ENCODE measurements around the gene MUCL1. TPM values are rescaled to one million over a fixed set of nuclear protein-coding genes. Genes with fewer than 3 reads are reported as not detected.

MUCL1 gene
- total RNA-seq, 6 donors from 2014 or later = not detected

DNA sequence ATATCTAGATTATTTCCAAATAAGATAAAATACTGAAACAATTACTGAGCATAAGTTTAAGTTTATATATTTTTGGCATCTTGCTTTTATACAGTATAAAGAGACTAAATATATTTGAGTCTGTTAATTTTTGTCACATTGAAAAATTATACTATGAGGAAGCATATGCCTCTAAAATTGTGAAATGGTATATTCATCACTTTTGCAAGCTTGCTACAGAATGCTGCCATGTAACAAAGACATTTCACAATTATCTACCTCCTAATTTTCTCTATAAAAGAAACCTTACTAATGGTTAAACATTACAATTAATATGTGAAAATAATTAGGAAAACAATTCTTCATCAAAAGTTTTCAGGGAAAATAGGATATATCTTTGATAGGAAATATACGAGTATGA is 22.7 kb upstream of the MUCL1 start:
- TF ChIP-seq EP300 (IDR thresholded peaks at IDR 0.05) (no peak), POLR2AphosphoS5 (IDR thresholded peaks at IDR 0.05) (no peak)
- TF ChIP-seq, protein P1, sequence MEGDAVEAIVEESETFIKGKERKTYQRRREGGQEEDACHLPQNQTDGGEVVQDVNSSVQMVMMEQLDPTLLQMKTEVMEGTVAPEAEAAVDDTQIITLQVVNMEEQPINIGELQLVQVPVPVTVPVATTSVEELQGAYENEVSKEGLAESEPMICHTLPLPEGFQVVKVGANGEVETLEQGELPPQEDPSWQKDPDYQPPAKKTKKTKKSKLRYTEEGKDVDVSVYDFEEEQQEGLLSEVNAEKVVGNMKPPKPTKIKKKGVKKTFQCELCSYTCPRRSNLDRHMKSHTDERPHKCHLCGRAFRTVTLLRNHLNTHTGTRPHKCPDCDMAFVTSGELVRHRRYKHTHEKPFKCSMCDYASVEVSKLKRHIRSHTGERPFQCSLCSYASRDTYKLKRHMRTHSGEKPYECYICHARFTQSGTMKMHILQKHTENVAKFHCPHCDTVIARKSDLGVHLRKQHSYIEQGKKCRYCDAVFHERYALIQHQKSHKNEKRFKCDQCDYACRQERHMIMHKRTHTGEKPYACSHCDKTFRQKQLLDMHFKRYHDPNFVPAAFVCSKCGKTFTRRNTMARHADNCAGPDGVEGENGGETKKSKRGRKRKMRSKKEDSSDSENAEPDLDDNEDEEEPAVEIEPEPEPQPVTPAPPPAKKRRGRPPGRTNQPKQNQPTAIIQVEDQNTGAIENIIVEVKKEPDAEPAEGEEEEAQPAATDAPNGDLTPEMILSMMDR (IDR thresholded peaks at IDR 0.05) = no peak
- Histone ChIP-seq H3K27ac (no peak overlapping the region), H3K4me1 (no peaks in the 10 kb centered on the region), H3K36me3 (no peaks in the 10 kb centered on the region), H3K9me3 (no peaks in the 10 kb centered on the region), H3K4me3 (no peak overlapping the region), H3K27me3 (no peaks in the 10 kb centered on the region)
- 81 to 93% methylated on average over 1 of the region's 1 CpG for WGBS, 2 donors
- DNase-seq = no peak
- ATAC-seq (ENCODE audit: low FRiP score in 2 of 2) = no peak

DNA sequence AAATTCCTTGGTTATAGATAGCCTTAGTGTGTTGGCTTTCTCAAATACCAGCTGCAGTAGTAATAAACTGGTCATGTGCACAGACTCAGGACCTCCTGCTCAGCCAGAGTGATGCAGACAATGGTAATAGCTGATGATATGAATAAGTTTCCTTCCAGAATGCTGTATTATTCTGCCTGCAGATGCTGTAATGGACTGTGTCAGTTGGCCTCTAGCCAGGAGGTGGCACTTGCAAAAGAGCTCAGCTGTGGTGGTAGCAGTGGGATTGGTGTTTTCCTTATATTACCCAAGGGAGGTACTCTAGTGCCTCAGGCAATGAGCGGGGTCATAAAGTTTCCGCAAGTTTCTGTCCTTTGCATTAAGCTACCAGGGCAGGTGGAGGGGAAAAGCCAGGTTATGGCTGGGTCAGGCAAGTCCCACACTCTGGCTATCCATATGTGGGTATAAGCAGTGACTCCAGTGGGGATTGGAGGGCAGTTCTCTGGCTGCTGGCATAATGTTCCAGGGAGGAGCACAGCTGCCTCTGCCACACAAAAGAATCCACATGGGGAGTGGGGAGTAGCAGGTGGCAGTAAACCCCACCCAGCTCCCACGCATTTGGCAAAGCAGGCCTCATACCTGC is 14.0 kb upstream of the MUCL1 start:
- no peak overlapping the region for H3K4me3 ChIP-seq
- H3K36me3 ChIP-seq = no peaks in the 10 kb centered on the region
- TF ChIP-seq POLR2A (IDR thresholded peaks at IDR 0.05) = no peak
- TF ChIP-seq EP300 (IDR thresholded peaks at IDR 0.05) = no peak
- TF ChIP-seq, protein P1 (IDR thresholded peaks at IDR 0.05) = no peak
- TF ChIP-seq POLR2AphosphoS5 (IDR thresholded peaks at IDR 0.05) = no peak
- H3K4me1 ChIP-seq = no peaks in the 10 kb centered on the region
- no peak overlapping the region for H3K27ac ChIP-seq
- no peak for DNase-seq
- peaks cover 5 to 12% (median 6%) of the 10 kb centered on the region in 4 donors for H3K9me3 ChIP-seq
- WGBS, 2 donors = 78 to 83% methylated on average over 3 of the region's 3 CpGs
- H3K27me3 ChIP-seq = no peaks in the 10 kb centered on the region
- ATAC-seq (ENCODE audit: low FRiP score in 2 of 2) = peak in 1 of 2 donors; percentile 34

DNA sequence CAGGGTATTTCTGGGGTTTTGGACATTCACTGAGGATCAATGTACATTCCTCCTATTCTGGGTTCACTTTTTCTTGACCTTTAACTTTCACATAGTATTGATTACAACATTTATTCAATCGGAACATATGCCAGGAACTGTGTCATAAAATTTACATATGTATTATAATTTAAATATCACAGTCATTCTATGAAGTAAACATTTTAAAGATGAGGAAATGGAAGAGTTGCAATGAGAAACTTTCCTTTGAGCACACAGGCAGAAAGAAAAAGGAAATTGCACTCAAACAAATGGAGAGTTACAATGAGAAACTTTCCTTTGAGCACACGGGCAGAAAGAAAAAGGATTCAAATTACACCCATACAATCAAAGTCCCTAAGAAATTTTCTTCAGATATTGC is 3.1 kb downstream of the MUCL1 start:
- DNase-seq = no peak
- H3K27me3 ChIP-seq = no peaks in the 10 kb centered on the region
- ATAC-seq (ENCODE audit: low FRiP score in 2 of 2) = no peak
- no peaks in the 10 kb centered on the region for H3K36me3 ChIP-seq
- H3K9me3 ChIP-seq = no peaks in the 10 kb centered on the region
- no peak overlapping the region for H3K4me3 ChIP-seq
- peaks cover 0 to 3% (median 0%) of the 10 kb centered on the region in 4 donors for H3K4me1 ChIP-seq
- 47 to 51% methylated on average over 2 of the region's 2 CpGs for WGBS, 2 donors
- no peak overlapping the region for H3K27ac ChIP-seq
- TF ChIP-seq EP300 (IDR thresholded peaks at IDR 0.05) = no peak
- TF ChIP-seq, protein P1 (IDR thresholded peaks at IDR 0.05) = no peak
- no peak for TF ChIP-seq POLR2AphosphoS5 (IDR thresholded peaks at IDR 0.05)
- no peak for TF ChIP-seq POLR2A (IDR thresholded peaks at IDR 0.05)

DNA sequence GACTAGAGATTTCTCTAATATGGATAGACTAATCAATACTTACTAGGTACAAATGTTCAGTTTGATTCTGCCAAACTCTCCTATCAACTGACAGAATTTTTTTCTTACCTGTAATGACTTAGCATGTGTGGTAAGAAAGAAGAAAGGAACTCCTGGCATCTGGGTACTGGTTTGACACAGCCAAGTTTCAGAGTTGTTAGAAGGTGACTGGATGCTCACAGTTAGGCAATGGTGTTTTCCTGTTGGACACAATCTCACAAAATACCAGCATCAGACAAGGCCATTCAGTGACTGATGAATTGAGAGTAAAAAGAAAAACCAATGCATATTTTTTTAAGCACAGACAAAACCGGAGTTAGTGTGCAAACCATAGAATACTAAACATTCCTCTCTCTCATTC is 4.2 kb downstream of the MUCL1 start:
- 78 to 81% methylated on average over 1 of the region's 1 CpG for WGBS, 2 donors
- no peak overlapping the region for H3K4me3 ChIP-seq

More for the DNA sequence above, 4.2 kb downstream of the MUCL1 start:
- H3K27ac ChIP-seq = no peak overlapping the region
- H3K36me3 ChIP-seq = no peaks in the 10 kb centered on the region
- TF ChIP-seq POLR2AphosphoS5 (IDR thresholded peaks at IDR 0.05) (no peak), EP300 (IDR thresholded peaks at IDR 0.05) (no peak), POLR2A (IDR thresholded peaks at IDR 0.05) (no peak)
- TF ChIP-seq, protein P1 (IDR thresholded peaks at IDR 0.05) = no peak
- no peaks in the 10 kb centered on the region for H3K9me3 ChIP-seq
- ATAC-seq (ENCODE audit: low FRiP score in 2 of 2) (no peak), DNase-seq (no peak)
- peaks cover 0 to 3% (median 0%) of the 10 kb centered on the region in 4 donors for H3K4me1 ChIP-seq
- H3K27me3 ChIP-seq = no peaks in the 10 kb centered on the region

Measured in upper lobe of left lung (tissue), 6 donors.